Lower leg skin (tissue), 4 donors: Measurements from ENCODE around the gene COMMD10. TPM values are rescaled to one million over a fixed set of nuclear protein-coding genes. Genes with fewer than 3 reads are reported as not detected.

Experiments used
- DNase-seq, 2 donors: peaks; one replicate each; pipeline ENCODE4 v3.0.0-alpha.2; 2019; ENCODE audit warnings: low spot score in 2 of 2
- H3K4me3 ChIP-seq: fragments of 200-600 bp; sonication (generic); 2 replicates; pipeline ENCODE4 v1.5.1; 2017; ENCODE audit warnings: mild to moderate bottlenecking, low read depth; ENCODE audit not compliant: poor library complexity, severe bottlenecking
- POLR2A ChIP-seq, 2 donors: fragments of 450-650 bp; IDR thresholded peaks; one replicate each; pipeline ENCODE4 v1.6.1; 2016 to 2017; ENCODE audit warnings: antibody characterized with exemption in 2 of 2, mild to moderate bottlenecking in 1 of 2, moderate library complexity in 1 of 2
- WGBS, 2 donors: methylation state at CpG; one replicate each; pipeline ENCODE4 v1.1.5; 2018; 5-methylcytosine and 5-hydroxymethylcytosine counted together
- intact Hi-C: fragments of 100-400 bp; cut with DNase I; formaldehyde crosslinking; loops from one replicate; pipeline ENCODE4 v1.15.0; 2023; ENCODE audit warnings: low total_unique reads
- total RNA-seq, 4 donors: library from RNA; depleted of rRNA; stranded (reverse); fragments of >200 nt; gene quantifications; one replicate each; pipeline ENCODE4 v1.1.0, GENCODE V29; 2016
- TF ChIP-seq, protein P1 (sequence below), 3 donors: fragments of 450-650 bp; IDR thresholded peaks; one replicate each; pipeline ENCODE4 v1.5.1; 2016; ENCODE audit warnings: antibody characterized with exemption in 3 of 3, mild to moderate bottlenecking in 3 of 3, moderate library complexity in 2 of 3

COMMD10 gene
- total RNA-seq, 4 donors from 2014 or later = 10.8 to 22.1 (median 15.1) TPM

DNA sequence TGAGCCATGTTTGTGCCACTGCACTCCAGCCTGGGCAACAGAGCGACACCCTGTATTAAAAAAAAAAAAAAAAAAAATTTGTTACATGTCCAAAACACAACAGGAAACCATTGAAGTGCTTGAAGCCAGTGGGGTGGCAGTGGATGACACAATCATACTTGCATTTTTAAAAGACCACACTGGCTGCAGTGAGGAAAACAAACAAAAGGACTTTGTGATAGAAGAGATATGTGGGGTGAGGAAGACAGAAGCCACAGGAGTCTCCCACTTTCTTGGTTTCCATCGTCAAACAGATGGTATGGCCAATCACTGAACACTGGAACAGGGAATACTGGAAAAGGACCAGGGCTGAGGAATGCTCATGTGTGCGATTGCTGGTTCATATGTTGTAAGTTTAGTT lies 20.9 kb upstream of the COMMD10 start:
- H3K4me3 ChIP-seq = no peak overlapping the region
- intact Hi-C loops = no loop called here
- 69 to 80% methylated on average over 3 of the region's 3 CpGs for WGBS, 2 donors

DNA sequence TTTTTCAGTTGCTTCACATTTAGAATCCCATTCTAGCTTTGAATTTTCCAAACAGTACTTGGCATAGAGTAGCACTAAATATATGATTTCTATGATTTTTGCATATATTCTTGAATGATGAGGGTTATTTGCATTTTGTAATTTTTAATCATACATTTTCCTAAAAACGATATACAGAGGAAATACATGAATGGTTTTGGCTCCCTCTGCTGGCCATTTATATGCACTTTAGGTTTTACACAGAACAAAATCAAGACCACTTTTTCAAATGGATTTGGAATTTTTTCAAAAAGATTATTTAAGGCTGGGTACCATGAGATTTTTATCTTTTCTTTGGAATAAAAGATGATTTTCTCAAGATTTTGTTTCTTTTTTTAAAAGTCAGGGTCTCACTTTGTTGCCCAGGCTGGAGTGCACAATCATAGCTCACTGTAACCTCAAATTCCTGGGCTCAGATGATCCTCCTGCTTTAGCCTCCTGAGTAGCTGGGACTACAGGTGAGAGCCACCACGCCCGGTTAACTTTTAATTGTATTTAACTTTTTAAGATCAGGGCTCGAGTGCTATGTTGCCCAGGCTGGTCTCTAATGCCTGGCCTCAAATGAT lies 16.7 kb upstream of the COMMD10 start:
- DNase-seq = peak in 1 of 2 donors; percentile 38
- intact Hi-C loops = no loop called here

More for the DNA sequence above, 20.9 kb upstream of the COMMD10 start:
- no peak for TF ChIP-seq POLR2A (IDR thresholded peaks at IDR 0.05)
- TF ChIP-seq, protein P1, sequence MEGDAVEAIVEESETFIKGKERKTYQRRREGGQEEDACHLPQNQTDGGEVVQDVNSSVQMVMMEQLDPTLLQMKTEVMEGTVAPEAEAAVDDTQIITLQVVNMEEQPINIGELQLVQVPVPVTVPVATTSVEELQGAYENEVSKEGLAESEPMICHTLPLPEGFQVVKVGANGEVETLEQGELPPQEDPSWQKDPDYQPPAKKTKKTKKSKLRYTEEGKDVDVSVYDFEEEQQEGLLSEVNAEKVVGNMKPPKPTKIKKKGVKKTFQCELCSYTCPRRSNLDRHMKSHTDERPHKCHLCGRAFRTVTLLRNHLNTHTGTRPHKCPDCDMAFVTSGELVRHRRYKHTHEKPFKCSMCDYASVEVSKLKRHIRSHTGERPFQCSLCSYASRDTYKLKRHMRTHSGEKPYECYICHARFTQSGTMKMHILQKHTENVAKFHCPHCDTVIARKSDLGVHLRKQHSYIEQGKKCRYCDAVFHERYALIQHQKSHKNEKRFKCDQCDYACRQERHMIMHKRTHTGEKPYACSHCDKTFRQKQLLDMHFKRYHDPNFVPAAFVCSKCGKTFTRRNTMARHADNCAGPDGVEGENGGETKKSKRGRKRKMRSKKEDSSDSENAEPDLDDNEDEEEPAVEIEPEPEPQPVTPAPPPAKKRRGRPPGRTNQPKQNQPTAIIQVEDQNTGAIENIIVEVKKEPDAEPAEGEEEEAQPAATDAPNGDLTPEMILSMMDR (IDR thresholded peaks at IDR 0.05) = no peak
- no peak for DNase-seq

DNA sequence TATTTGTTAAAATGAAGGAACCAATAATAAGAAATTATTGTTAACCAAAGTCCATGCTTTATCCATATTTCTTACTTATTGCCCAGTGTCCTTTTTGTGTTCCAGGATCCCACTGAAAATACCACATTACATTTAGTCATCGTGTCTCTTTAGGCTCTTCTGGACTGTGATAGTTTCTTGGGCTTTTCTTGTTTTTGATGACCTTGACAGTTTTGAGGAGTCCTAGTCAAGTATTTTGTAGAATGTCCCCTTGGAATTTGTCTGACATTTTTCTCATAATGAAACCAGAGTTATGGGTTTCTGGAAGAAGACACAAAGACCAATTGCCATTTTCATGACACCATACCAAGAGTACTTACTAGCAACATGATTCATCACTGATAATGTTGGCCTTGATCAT lies 13.6 kb upstream of the COMMD10 start:
- no peak for DNase-seq
- intact Hi-C loops = no loop called here
- 86 to 91% methylated on average over 1 of the region's 1 CpG for WGBS, 2 donors
- TF ChIP-seq POLR2A (IDR thresholded peaks at IDR 0.05) = no peak
- TF ChIP-seq, protein P1 (IDR thresholded peaks at IDR 0.05) = no peak
- no peak overlapping the region for H3K4me3 ChIP-seq

More for the DNA sequence above, 16.7 kb upstream of the COMMD10 start:
- no peak for TF ChIP-seq POLR2A (IDR thresholded peaks at IDR 0.05)
- TF ChIP-seq, protein P1 (IDR thresholded peaks at IDR 0.05) = no peak
- WGBS, 2 donors = 17 to 23% methylated on average over 4 of the region's 4 CpGs
- H3K4me3 ChIP-seq = no peak overlapping the region

DNA sequence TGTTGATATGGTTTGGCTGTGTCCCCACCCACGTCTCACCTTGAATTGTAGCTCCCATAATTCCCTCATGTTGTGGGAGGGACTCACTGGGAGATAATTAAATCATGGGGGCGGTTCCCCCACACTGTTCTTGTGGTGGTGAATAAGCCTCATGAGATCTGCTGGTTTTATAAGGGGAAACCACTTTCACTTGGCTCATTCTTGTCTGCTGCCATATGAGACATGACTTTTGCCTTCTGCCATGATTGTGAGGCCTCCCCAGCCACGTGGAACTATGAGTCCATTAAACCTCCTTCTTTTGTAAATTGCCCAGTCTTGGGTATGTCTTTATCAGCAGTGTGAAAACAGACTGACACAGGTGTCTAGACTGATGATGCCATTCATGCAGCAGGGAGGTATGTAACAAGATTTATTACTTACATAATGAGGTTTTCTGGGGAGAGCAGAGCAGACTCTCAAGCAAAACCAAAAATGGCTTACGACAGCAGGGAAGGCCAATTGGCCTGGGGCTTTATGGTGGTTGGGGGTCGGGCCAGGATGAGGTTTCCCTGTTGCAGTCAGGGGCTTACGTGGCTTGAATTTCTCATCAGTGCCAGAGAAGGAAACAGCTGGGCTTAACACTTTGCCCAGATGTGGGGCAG lies 9.5 kb upstream of the COMMD10 start:
- DNase-seq = no peak
- 43 to 46% methylated on average over 6 of the region's 6 CpGs for WGBS, 2 donors
- intact Hi-C loops = no loop called here
- H3K4me3 ChIP-seq = no peak overlapping the region
- TF ChIP-seq POLR2A (IDR thresholded peaks at IDR 0.05) = no peak
- TF ChIP-seq, protein P1 (IDR thresholded peaks at IDR 0.05) = no peak

DNA sequence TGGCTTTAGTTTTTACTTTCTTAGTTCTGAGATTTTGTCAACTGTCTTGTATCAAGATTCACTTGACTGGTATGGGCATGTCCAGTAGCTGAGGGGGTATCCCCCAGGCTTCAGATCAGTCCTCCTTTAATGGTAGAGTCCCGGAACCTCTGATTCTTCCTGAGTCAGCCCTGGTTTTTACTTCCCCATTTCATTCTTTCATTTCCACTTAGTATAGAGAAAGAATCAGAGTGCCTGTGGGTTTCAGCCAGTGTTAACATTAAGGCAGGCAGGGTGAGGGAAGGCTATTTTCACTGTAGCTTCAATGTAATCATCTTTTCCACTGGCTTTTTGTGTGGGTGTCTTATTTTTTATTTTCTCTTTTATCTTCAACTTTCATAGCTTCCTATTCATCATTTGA lies 8.3 kb upstream of the COMMD10 start:
- intact Hi-C loops = no loop called here
- TF ChIP-seq POLR2A (IDR thresholded peaks at IDR 0.05) = no peak
- TF ChIP-seq, protein P1 (IDR thresholded peaks at IDR 0.05) = no peak
- DNase-seq = no peak
- H3K4me3 ChIP-seq = no peak overlapping the region
- 48 to 49% methylated on average over 1 of the region's 1 CpG for WGBS, 2 donors
